Fibroblast of skin of left quadriceps (primary cell): Measurements from ENCODE around the gene ARGLU1.

Experiments used
- DNase-seq, 2 experiments: peaks; one replicate each; pipeline ENCODE4 v3.0.0-alpha.2; 2013; ENCODE audit warnings: low read depth in 2 of 2

ARGLU1 gene

DNA sequence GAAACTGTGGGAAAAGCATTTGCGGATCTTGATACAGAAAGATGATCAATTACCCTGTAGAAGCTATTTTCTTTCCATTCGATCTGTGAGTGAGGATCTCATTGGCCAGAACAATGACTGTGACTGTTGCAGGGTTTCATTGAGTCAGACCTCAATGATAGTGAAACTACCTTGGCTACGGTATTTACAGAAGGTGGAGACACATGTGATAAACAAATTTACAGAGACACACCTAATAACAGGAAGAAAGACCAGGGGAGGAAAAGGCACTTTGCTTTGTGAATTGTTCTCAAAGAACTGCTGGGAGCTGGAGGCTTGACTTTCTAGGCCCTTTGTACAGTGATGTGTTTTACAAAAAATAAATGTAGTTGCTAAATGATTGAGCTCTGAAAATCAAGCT lies 19.9 kb upstream of the ARGLU1 start:
- no peak for DNase-seq

DNA sequence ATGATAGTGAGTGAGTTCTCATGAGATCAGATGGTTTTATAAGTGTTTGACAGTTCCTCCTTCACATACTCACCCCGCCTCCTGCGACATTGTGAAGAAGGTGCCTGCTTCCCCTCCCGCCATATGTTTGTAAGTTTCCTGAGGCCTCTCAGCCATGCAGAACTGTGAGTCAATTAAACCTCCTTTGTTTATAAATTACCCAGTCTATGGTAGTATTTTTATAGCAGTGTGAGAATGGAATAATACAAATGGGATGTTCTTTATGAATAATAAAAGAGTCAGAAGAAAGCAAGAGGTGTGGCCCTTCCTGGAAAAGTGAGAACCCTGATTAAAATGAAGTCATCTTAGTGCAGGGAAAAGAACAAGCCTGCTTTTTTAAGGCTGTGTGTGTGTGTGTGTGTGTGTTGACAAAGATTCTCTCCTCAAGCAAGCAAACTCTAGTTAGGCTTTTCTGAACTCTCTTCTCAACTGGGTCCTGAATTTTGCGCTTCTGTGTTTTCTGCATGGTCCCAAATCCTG lies 18.8 kb upstream of the ARGLU1 start:
- DNase-seq, result no peak

DNA sequence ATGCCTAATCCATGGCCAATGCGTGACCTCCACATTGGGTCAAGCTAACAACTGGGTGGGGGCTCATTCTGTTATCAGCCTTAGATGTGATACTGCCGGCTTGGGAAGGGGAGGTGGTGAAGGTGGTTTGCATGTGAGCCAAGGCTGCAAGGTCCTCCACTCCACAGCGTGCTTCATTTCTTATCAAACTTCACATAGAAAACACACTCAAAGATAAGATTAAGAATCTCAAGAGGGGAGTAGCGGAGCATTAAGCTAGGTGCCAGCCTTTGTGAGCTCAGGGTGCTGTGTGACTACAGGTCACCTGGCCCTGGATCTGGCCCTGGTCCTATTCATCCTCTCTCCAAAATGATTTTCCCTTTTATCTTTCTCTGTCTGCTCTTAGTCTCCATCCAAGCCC lies 13.3 kb upstream of the ARGLU1 start:
- DNase-seq, result no peak

DNA sequence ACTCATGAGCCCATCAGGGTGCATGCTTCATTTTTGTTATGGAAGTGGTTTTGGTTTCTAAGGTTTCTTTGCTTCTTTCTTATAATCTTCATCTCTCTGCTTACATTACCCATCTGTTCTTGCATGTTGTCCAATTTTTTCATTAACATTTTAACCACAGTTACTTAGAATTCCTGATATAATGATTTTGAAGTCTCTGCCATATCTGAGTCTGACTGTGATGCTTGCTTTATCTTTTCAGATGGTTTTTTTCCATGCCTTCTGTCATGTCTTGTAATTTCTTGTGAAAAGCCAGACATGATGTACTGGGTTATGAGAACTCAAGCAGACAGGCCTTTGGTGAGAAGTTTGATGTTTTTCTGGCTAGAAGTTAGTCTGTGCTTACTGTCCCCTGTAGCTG lies 8.0 kb upstream of the ARGLU1 start:
- DNase-seq, result no peak

DNA sequence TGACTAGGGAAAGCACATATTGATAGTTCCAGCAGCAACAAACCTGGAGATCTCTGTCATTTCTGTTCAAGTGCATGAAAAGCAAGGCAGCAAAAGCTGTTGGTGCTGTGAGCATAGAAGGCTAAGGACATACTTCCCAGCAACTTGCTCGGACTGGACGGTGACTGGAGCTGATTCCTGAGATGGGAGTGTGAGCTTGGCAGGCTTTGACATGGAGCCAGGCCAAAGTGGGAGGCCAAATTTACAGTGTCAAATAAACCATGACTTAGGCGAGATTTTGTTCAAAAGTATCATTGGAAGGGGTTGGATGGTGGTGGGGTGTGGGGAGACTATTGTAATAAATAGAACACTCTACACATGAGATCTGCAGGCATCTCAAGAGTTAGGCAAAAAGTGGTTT lies 5.9 kb upstream of the ARGLU1 start:
- DNase-seq, result no peak

DNA sequence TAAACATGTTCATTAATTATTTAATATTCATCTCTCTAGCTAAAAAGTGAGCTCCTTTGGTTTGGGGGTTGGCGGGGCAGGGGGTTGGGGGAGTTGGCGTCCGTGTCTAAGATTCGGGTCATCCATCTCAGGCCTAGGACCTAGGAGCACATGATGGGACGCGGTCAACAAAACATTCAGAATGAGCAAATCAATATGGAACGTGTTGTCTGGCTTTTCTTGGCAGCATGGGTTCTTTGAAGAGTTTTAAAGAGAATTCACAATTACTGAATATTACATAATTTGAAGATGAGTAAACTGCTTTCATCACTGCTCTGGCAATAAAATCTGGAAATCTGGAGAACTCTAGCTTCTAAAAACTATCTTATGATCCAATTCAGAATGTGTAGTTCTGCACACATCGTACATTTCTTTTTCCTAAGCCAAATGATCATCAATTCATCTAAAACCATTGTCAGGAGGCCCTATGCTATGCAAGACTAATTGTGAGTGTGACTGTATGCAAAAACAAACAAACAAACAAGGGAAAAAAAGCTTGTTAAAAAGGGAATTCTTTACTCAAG lies 5.4 kb upstream of the ARGLU1 start:
- peak in 1 of 2 experiments; percentile 29 for DNase-seq

DNA sequence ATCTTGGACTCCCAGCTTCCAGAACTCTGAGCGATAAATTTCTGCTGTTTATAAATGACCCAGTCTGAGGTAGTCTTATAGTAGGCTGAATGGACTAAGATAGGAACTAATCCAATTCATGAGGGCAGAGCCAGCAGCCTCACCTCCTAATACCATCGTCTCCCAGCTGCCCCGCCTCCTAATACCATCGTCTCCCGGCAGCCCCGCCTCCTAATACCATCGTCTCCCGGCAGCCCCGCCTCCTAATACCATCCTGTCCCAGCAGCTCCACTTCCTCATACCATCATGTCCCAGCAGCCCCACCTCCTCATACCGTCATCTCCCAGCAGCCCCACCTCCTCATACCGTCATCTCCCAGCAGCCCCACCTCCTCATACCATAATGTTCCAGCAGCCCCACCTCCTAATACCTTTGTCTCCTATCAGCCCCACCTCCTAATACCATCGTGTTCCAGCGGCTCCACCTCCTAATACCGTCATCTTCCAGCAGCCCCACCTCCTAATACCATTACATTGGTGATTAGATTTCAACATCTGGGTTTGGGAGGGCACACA lies 2.4 kb upstream of the ARGLU1 start:
- no peak for DNase-seq

DNA sequence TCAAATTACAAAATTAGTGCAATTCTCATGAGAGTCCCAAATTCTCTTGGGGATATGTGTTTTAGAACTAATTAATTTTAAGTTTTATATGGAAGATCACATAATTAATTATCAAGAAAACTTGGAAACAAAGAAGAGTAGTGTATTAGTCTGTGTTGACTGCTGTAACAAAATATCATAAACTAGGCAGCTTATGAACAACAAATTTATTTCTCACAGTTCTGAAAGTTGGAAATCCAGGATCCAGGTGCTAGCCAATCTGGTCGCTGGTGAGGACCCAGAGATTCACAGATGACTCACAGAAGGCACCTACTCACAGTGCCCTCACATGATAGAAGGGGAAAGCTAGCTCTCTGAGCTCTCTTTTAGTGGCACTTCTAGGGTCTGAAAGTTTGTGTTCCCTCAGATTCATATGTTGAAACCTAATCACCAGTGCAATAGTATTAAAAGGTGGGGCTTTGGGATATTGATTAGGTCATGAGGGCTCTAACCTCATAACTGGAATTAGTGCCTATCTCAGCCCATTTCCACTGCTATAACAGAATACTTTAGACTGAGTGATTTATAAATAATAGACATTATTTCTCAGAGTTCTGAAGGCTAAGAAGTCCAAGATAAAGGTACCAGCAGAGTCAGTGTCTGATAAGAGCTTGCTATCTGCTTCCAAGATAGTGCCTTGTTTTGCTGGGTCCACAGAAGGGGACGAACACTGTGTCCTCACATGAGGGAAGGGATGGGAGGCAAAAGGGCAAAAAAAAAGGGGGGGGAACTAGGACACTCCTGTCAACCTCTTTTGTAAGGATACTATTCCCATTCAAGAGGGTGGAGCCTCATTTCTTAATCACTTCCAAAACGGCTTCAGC lies 1.5 kb upstream of the ARGLU1 start:
- DNase-seq, result no peak

DNA sequence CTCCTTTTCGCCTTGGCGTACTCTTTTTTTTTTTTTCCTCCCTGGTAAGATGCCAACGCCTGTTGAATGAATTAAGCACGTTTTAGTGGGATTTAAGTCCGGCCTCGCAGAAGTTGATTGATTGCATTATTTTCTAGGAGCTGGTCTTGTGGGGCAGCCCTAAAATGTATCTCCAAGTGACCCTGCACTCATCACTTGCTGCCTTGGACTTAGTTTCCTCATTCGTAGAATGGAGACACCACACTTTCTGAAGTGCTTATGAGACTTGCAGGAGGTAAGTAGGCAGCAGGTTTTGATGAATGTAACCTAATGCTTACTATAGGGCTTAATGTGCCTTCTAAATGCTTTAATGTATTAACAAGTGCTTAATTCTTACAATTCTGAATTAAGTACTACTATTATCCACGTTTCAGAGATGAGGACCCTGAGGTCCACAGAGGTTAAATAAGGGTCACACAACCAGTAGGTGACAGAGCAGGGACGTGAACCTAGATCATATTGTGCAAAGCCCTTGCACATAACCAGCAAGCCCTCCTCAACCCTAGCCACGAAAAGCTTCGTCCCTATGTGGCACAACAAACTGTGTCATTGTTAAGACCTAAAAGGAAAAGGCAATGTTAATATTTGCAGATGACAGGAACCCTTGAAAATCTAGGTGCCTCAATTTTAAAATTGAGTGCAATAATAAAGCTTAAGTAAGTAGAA lies 514 bp upstream of the ARGLU1 start:
- DNase-seq, result no peak

DNA sequence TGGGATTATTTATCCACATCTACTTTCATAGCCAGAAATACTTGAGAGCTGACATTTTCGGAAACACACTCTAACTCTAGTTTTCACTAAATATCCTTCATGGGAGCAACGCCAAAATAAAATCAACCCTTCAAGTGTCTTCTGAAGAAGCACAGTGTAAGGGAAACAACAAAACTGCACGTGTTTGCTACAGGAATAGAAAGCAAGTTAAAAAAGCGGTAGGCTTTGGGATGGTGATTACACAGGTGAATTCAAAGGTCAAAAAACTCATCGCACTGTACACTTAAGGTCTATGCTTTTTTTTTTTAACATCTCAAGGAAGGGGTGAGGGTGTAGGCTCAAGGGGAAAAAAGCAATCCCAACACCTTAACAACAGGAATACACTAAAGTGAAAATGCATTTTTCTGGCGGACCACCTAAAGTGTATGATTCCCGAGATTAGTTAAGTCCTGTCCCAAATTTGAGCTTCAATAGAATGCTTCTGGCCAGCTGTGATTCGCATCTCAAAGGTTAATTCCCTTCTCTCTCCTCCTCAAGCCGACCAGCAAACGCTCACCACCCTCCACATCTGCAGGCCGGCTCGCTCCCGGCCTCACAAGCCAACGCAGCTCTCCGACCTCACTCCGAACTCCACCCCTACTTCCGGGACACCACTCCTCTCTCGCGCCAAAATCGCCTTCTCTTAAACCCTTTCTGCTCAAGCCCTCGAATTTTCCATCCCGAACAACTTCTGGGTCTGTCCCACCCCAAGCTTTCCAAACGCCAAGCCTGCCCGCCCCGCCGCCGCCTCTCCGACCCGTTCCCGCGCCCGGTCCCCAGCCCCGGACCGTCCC lies 1.1 kb downstream of the ARGLU1 start:
- DNase-seq, result no peak

DNA sequence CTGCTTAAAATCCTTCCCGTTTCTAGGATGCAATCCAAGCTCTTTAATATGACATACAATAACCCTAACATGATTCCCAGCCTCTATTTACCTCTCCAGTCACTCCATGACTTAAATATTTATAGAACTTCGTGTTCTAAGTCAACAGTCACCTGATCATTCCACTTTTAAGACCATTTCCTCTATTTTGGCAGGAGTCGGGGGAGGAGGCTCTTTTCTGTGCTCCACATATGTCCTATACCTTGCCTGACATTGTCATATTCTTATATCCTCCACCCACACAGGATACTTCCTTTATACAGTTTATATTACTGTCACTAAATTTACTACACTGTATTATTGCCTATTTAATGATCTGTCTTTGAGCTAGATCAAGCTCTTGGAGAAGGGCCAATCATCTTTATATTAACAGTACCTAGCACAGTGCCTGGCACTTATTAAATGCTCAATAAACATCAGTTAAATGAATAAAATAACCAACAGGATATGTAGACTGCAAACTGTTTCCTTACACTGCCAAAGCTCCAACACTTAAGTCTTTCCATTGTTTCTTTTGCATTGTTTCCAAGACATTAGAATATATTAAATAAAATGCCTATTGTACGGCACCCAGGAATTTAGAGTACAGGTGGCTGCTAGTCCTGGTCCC lies 2.7 kb downstream of the ARGLU1 start:
- DNase-seq, result no peak

DNA sequence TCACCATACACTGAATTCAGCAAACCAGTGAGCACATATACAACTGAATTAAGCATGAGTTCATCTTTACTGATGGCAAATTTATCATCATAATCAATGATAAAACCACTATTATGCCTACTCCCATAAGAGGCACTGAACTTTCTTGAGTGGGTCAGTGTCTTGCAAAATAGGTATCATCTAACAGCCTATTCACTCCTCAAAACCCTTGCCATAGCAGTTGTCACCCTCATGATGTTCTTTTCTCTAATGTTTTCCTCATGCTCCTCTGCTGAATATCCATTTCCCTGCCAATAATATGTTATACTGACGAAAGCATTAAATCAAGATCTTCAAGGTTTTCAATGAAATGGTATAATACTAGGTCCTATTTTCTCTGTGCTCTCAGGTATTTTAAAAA lies 5.6 kb downstream of the ARGLU1 start:
- DNase-seq, result no peak

DNA sequence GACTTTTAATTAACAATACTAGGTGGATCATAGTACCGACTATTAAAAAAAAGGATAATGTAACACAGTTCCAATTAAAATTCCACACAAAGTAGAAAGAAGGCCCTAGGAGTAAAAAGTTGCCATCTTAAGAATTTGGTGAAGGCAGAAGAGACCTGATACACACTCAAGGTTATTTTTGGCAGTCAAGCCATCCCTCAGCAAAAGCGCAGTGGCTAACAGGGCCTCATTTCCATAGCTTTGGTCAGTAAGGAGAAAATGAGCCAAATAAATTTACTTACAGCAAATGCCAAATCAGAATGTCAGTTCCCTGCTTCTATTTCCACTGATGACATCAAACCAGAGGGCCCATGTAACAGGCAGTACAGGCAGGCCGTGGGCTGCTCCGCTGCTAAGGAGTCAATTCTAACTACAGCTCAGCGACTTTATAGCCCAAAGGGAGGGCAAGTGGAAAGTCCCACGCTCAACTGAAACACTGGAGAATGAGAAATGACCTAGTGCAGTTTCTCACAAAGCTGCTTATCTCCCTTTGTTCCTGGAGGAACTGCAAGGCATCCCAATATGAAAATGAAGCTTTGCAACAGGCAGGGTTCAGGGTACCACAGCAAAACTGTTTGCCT lies 6.3 kb downstream of the ARGLU1 start:
- DNase-seq, result no peak

DNA sequence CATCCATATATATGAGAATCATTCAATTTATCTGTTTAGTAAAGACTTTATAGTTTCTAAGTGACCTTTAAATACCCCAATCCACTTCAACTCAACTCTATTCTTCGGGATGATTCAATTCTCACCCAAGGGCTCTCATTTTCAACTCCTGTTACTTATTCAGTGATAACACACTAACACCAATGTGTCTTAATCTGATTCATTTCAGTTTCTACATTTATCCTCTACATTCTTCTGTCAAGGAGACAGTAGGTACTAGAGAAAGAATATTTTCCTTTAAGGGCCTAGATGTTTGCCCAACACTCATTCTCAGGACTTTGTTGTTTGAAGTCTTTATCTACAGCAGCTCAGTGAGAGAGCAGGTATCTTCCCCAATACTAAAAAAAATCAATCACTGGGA lies 7.1 kb downstream of the ARGLU1 start:
- no peak for DNase-seq

DNA sequence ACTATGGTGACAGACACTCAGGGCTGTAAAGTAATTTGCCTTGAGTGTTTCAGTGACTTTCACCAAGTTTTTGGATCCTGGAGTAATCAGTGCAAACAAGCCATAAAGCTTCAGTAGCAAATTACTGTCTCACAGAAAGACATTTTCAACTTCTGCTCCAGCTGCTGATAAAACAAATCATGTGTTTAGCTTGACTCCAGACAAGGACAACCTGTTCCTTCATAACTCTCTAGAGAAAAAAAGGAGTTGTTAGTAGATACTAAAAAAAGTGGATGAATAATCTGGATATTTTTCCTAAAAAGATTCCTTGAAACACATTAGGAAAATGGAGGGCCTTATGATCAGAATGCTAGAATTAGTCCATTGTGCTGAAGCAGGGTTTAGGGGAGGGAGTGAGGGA lies 9.4 kb downstream of the ARGLU1 start:
- no peak for DNase-seq

DNA sequence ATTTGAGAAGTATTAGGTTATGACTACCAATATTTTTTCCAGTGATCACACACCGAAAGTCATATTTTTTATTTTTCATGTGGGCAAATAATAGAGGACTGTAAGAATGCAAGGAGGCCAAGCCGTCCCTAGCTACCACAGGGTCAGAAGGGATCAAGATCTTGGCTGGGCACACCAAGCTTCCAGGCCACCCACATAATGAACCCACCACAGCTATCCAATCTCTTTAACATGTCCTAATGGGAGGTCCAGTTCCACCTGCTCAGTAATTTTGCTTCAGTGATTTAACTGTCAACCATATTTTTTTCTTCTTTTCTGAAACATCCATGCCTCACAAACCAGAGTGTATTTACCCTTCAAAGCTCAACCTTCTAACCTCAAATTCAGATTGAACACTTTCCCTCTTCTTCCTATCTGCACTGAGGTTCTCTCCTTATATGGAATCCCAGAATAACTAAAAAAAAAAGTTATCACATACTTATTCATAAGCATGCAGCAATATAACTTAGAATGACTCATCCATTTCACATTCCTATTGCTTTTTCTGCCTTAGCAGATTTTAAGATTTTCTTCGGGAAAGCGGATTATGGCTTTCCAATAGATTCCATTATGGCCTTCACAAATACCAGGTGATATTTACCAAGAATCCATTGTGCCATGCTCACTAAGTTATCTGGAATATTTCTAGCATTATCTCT lies 12.2 kb downstream of the ARGLU1 start:
- no peak for DNase-seq

DNA sequence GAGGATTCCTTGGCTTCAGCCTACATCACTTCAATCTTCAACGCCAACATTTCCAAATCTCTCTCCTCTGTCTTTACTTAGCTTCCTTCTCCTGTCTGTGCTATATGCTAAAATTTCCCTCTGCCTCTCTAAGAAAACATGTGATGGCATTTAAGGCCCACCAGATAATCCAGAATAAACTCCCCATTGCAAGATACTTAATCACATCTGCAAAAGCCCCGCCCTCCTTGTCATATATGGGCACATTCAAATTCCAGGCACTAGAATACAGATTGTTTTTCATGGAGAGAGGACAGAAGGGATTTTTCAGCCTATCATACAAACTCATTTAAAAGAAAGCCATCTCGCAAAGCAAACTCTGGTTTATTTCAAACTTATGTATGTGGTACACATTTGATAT lies 16.2 kb downstream of the ARGLU1 start:
- DNase-seq, result no peak

DNA sequence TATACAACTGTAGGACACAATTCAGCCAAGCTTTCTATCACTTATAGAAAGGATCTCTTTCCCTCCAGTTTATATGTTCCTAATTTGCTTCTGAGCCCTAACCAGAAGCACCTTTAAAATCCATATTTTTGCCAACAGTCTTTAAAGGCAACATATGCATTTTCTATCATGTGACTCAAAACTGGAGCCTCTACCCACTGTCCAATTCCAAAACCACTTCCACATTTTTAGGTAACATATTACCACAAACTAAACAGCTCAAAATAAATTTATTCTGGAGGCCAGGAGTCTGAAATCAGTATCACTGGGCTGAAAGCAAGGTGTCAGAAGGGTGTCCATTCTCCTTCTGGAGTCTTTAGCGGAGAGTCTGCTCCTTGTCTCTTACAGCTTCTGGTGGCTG lies 16.6 kb downstream of the ARGLU1 start:
- DNase-seq, result no peak

DNA sequence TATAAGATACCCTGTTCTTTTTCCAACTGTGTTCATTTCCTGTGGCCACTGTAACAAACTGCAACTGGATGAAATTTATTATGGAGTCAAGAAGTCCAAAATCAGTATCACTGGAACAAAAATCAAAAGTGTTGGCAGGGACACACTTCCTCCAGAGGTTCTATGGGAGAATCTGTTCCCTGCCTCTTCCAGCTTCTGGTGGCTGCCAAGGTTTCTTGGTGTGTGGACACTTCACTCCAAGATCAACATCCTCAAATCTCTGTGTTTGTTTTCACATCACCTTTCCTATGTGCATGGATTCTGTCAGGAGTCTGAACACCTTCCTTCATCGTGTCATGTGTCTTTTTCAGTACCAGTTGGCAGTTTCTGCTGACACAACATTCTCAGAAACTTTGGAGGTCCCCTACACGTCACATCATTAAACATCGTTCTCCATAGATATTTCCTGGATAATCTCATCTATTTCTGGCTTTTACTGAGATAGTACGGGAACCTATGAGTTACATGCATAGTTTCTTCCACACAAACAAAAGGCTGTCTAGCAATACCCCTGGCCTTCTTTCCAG lies 17.3 kb downstream of the ARGLU1 start:
- DNase-seq, result no peak
